GM11168 (cell line): ENCODE results near the gene NXN.
"Not testable (repeated sequence)": the region's sequence is repeated elsewhere in the genome, so short reads cannot be mapped to it uniquely, and the experiment has no call there.

ENCODE experiments used
- in situ Hi-C: fragments of 300-500 bp; cut with MboI; formaldehyde crosslinking; loops from one replicate; pipeline ENCODE4 v1.12.0; 2022; ENCODE audit warnings: low sequenced_read_pairs; ENCODE audit not compliant: unreplicated experiment

Gene NXN

DNA sequence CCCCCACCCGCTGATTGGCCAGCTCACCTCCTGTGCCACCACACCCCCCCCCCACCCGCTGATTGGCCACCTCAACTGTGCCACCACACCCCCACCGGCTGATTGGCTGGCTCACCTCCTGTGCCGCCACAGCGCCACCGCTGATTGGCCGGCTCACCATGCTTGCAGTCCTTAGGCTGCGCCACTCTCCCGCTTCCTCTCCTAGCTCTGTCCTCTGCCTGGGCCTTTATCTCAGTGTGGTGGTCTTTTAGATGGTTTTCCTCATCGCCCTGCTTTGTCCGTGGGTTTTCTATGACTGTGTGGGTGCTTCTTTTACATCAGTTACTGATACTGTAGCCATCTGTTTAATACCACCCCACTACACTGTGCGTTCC, 188.7 kb downstream of the NXN start:
- in situ Hi-C loops: loop anchor here (10.0 kb wide), 1 partner anchor 194 kb away; no protein-coding TSS in a partner anchor

DNA sequence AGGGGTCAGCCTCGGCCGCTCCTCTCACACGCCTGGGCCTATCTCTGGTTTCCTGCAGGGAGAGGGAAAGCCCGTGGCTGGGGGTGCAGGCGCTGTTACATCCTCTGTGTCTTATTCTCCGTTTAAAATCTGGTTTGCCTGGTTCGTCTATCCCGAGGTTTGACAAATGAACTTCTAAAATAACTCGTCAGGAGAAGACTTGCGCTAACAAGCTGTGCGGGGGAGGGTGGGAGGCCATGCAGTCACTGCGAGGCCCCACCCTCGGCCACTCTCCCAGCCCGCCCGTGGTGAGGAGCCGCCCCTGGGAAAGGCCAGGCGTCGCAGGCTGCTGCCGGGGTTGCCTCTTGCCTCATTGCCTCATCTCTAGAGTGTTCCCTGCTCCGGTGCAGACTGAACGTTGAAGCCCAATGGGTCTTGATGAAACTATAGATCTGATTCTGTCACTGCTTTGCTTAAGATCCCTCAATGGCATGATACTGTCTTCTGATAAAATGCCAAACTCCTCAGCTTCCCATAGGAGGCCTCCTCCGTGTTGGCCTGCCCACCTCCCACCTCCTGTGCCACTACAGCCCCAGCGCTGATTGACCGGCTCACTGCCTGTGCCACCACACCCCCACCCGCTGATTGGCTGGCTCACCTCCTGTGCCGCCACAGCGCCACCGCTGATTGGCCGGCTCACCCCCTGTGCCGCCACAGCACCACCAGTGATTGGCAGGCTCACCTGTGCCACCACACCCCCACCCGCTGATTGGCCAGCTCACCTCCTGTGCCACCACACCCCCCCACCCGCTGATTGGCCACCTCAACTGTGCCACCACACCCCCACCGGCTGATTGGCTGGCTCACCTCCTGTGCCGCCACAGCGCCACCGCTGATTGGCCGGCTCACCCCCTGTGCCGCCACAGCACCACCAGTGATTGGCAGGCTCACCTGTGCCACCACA, 189.4 kb downstream of the NXN start:
- in situ Hi-C loops: loop anchor here (10.0 kb wide), 1 partner anchor 195 kb away; no protein-coding TSS in a partner anchor

DNA sequence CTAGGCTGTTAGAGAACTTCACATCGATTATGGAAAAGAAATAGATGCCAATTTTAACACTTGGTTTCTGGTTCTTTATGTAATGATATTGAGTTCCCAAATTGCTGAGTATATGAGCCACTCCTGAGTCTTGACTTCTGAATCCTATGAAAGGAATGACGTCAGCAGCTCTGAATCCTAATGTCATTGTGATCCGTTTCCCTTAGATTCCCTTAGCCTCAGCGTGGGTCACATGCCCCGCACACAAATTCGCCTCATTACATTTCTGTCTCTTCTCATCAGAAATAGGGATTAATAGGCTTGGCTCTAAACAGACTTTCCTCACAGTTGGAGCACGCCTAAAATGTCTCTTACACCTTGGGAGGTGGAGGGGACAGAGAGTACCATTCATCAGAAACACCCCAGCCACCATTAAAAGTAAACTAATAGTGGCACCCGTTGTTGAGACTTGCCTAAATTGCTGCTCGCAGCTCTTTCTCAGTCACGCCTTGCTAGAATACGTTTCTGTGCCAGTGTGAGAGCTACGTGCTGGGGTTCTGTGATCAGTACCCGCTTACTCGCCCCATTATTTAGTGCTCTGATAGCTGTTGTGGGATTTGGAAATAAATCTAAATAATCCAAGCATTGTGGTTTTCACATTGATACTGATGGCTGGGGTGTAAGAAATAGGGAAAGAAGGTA, 190.3 kb downstream of the NXN start:
- in situ Hi-C loops: no loop called here

DNA sequence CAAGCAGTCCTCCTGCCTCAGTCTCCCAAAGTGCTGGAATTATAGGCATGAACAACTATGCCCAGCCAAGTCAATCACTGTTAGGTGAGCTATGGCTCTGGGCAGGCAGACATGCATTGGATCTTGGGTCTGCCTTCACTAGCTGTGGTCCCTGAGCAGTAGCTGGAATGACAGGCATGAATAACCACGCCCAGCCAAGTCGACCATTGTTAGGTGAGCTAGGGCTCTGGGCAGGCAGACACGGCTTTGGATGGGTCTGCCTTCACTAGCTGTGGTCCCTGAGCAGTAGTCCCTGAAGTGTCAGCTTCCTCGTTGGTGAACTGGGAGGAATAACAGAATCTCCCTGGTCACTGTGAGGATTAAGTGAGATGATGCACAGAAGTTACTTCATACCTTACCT, 191.0 kb downstream of the NXN start:
- in situ Hi-C loops: no loop called here

DNA sequence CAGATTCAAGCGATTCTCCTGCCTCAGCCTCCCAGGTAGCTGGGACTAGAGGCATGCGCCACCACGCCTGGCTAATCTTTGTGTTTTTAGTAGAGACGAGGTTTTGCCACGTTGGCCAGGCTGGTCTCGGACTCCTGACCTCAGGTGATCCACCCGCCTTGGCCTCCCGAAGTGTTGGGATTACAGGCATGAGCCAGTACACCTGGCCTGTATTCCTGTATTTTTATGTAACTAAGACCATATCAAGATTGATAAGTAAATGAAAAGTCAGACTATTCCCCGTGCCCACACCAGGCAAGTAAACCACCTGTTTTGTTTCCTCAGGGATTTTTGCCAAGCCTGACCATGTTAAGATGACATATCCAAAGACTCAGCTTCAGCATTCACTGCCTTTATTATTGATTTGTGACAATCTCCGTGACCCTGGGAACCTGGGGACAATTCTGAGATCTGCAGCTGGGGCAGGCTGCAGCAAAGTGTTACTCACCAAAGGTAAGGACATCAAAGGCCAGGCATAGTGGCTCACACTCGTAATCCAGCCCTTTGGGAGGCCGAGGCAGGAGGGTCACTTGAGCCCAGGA, 191.8 kb downstream of the NXN start:
- in situ Hi-C loops: no loop called here

DNA sequence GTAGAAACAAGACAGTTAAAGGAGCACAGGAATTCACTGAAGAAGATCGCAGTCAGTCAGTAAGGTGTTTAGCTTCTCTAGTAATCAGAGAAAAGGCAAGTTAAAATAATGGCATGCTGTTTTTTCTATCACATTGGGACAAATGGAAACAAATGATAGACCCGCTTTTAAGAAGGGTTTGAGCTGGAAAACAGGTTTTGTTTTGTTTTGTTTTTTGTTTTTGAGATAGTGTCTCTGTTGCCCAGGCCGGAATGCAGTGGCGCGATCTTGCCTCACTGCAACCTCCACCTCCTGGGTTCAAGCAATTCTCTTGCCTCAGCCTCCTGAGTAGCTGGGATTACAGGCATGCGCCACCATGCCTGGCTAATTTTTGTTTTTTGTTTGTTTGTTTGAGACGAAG, 193.7 kb downstream of the NXN start:
- in situ Hi-C loops: not testable (repeated sequence)

DNA sequence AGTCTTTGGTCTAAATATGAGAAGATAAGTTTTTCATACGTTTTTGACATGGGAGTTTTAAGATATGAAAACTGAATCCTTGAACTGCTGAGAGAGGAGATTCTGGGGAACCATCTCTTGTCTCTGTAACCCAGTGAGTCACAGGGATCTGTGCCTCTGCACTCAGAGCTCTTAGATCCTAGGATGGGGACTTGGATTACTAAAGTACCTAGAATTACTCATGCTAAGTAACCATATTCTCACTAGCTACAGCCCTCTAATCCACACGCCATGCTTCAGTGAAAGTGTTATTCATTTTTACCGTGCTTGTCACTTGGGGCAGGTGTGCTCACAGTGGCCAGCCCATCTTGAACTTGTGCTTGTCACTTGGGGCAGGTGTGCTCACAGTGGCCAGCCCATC, 195.4 kb downstream of the NXN start:
- in situ Hi-C loops: no loop called here

DNA sequence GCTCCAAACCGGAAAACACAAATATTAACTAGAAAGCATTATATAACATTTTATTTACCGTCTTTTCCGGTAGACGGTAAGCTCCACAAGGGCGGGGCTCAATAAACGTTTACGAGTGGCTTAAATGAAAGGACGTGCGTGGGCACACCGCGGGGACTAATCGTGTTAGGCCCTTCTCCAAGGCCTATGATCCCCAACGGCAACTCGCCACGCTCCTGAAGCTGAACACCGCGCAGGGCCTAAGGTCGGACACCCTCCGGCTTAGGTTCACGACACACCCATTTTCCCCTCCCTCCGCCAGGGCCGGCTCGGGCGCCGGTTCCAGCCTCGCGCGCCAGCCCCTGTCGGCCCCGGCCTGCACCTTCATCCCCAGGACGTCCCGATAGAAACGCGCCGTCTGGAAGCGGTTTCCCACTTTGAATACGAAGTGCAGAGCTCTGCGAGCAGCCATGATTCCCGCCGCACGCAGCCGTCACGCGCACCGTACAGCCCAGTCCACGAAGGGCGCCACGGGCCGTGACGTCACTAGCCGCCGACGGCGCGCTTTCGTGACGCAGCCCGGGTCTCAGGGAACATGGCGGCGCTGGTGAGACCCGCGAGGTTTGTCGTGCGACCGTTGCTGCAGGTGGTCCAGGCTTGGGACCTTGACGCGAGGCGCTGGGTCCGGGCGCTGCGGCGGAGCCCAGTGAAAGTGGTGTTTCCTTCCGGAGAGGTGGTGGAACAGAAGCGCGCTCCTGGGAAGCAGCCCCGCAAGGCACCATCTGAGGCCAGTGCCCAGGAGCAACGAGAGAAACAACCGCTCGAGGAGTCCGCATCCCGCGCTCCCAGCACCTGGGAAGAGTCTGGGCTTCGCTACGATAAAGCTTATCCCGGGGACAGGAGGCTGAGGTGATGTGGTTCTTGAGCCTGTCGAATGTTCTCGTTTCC, 197.5 kb downstream of the NXN start, which contains the start of the genes GLOD4 and MRM3:
Gene GLOD4 (minus strand): TSS at position 476 of the 927 bp plus-strand sequence. CDS start 25 bp downstream, at position 451.
Gene MRM3 (plus strand): TSS at position 549 of the 927 bp plus-strand sequence. CDS start 26 bp downstream, at position 575.
- in situ Hi-C loops: no loop called here

DNA sequence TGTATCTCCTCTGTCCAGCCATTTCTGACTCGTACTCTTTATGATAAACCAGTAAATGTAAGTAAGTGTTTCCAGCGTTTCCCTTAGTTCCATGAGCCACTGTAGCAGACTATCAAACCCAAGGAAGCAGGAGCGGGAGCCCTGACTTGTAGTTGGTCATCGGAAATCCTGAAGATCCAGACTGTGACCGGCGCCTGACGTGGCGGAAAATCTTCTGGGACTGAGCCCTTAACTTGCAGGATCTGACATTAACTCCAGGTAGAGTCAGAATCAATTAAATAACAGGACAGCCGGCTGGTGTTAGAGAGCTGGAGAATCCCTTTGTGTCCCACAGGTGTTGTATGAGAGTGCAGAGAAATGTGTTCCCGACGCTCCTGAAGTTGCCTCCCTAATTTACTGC, 201.5 kb downstream of the NXN start:
- in situ Hi-C loops: no loop called here

DNA sequence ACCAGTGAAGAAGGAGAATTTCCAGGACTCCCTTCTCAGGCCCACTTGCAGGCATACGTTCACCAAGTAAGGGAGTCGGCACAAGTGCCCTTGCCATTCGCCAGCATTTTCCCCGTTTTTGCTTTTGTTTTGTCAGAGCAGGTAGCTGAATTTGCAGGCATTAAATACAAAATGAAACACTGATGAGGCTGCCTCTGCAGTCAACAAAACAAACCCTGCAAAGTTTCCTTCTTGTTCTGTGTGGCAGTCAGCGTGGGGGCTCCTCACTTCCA, 205.3 kb downstream of the NXN start:
- in situ Hi-C loops: no loop called here

DNA sequence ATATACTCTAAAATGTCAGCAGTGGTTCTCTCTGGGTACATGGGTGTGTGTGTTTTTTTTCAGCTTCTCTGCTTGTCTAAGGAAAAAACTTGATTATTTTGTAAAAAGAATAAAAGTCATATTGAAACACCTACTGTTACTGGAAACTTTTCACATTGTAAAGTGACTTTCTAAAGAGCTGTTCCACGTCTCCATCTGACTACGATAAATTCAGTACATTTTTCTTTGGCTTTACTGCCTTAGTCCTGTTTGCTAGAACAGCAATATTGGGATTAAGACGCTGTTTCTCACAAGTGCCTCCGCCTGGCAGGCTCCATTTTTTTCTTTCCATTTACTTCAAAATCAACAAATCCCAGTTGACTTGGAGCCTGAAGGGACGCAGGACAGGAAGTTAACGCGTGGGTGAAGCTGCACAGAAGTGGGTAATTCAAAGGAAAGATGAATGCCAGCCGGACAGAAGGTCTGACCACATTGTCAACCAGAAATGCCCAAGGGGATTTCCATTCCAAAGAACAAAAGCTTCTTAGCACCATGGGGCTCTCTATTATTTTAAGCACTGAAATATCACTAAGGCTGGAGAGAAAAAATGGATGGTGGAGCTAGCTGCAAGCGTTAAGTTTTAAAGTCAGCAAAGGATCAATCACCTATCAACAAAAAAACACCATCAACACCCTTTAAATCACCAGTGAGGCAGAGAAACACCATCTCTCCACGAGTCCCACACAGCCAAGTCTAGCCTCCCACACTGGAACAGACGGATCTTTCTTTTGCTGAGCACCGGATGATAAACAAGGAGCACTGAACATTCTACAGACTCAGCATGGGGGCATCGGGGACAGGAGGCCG, 205.9 kb downstream of the NXN start:
- in situ Hi-C loops: no loop called here

DNA sequence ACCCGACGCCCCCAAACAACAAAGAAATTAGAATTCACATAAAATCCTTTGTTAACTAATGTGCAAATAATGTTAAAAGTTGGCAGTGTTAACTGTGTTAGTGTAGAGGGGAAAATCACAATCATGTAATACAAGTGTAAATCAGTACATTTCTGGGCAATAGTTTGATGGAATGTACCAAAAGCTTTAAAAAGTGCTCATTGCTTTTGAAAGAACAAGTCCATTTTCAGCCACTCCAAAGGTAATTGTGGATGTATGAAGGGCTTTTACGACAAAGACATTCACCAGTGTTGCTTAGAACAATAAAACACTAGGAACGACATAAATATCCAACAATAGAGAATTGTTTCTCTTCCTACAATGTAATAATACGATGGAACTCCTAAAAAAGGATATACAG, 206.6 kb downstream of the NXN start:
- in situ Hi-C loops: no loop called here

DNA sequence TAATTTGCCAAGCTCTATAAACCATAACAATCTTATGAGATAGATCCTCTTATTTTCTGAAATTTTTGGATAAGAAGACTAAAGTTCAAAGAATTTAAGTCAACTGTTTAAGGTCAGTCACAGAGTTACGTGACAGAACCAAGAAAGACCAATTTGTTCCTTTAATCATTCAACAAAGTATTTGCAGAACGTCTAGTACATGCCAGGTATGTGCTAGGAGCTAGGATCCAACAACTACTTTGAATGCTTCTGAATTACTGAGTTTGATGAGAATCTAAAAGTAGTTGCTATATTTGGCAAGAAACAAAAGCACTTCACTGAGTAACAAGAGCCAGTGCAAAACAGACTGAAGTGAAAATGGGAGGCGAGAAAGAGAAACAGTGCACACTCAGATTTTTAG, 212.5 kb downstream of the NXN start:
- in situ Hi-C loops: no loop called here

DNA sequence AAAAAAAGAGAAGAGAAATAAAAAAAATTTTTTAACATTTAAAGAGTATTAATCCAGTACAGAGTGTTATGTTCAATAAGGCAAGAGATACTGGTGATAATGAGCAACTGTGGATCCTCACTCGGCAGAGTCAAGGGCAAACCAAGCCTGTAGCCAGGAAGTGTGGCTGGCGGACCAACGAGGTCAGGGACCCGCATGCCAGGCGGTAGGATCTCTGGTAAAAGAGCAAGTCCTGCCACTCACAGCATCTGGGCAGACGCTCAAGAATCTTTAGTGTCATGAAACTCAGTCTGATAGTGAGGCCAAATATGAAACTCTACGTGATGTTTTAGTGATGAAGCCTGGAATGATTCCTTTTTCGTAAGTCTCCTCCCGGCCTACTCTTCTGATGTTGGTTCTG, 219.2 kb downstream of the NXN start:
- in situ Hi-C loops: no loop called here

DNA sequence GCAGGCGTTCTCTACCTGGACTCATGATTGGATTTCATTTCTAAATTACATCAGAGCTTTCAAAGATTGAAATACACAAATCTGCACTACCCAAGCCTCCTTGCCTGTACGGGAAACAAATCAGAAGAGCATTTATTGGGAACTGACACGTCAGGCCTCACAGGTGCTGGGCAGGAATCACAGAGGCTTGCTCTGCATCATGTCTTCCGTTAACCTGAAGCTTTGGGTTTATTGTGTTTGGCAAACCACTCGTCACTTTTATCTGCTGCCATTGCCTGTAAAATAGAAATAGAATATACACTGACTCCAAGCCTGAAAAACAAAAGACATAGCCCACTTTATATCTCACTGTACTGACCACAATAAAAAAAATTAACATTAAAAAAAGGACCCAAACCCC, 219.6 kb downstream of the NXN start:
- in situ Hi-C loops: no loop called here

DNA sequence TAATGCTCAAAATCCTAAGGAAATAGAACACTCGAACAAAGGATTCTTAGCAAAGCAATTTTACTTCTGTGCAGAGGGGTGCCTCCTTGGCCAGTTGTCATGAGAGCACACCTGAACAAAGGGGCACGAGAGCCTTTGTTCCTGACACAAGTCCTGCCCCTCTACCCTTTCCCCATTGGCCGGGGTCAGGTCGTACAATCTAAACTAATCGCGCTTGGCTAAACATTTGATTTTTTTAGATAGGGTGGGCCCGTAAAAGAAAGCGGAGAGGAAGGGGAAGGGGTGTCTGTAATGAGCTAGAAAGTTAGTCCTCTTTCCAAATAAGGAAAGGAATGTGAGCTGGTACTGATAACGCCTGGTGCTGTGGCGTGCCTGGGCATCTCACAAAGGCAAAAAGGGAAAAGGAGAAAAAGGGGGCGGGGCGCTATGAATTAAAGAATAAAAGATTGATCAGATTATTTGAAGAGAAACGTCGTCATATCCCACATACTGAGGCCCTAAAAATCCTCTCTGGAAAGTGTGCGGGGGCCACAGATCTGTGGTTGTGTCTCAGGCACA, 223.5 kb downstream of the NXN start:
- in situ Hi-C loops: not testable (repeated sequence)

DNA sequence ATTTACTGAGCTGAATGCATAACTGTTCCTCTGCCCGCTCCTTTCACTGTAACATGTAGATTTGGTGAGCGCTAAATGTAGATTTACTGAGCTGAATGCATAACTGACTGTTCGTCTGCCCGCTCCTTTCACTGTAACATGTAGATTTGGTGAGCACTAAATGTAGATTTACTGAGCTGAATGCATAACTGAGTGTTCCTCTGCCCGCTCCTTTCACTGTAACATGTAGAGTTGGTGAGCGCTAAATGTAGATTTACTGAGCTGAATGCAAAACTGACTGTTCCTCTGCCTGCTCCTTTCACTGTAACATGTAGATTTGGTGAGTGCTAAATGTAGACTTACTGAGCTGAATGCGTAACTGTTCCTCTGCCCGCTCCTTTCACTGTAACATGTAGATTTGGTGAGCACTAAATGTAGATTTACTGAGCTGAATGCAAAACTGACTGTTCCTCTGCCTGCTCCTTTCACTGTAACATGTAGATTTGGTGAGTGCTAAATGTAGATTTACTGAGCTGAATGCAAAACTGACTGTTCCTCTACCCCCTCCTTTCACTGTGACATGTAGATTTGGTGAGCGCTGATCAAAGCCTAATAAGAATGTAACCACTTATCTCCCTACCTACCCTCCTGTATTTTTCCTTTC, 224.1 kb downstream of the NXN start:
- in situ Hi-C loops: not testable (repeated sequence)

DNA sequence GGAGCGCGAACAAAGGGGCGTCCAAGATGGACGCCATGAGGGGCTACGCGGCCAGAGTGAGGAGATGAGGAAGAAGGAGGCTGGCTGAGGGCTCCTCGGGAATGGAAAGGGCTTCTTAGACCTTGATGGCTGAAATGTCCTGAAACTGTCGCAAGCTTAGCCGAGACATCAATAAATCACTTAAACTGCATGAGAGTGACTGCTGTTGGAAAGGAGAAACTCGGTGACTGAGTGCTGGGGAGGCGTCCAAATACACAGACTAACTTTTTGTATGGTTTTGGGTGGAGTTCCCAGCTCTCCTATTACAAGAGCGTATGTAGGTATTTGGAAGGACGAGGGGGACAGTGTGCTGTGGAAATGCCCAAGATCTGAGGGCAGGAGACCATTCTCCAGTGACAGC, 226.2 kb downstream of the NXN start:
- in situ Hi-C loops: no loop called here
